HepG2 (cell line): ENCODE measurements around the gene NBPF11.
"Not testable (repeated sequence)": the region's sequence is repeated elsewhere in the genome, so short reads cannot be mapped to it uniquely, and the experiment has no call there.

Experiments
- CEBPB ChIP-seq: IDR thresholded peaks from 2 replicates; pipeline ENCODE4 v1.6.1; 2011; ENCODE audit warnings: low read depth, low read length, improper control_type of control experiment, borderline replicate concordance
- CREB1 ChIP-seq, 2 experiments: fragments of 450-650 bp in 1 of 2; IDR thresholded peaks; 2 replicates each; pipeline ENCODE4 v1.6.1; 2016 to 2017; ENCODE audit warnings: control low read depth in 1 of 2, mild to moderate bottlenecking in 1 of 2, missing compliant biosample characterization in 1 of 2, missing genetic modification characterization in 1 of 2
- GPN1 ChIP-seq: sonication (generic); formaldehyde crosslinking; IDR thresholded peaks from 2 replicates; pipeline ENCODE4 v1.5.1; 2020; ENCODE audit warnings: missing genetic modification reagents, borderline replicate concordance
- HDAC6 ChIP-seq: fragments of 200-600 bp; sonication (generic); IDR thresholded peaks from 2 replicates; pipeline ENCODE4 v1.7.0; 2017; ENCODE audit warnings: mild to moderate bottlenecking, antibody characterized with exemption, low read length, low read depth
- MAFK ChIP-seq, 2 experiments: IDR thresholded peaks in 1 of 2; conservative IDR thresholded peaks in 1 of 2; 2 replicates each; pipeline ENCODE4 v1.6.1; 2011; ENCODE audit warnings: improper control_type of control experiment in 2 of 2, low read length in 2 of 2
- POLR2AphosphoS2 ChIP-seq: IDR thresholded peaks from 2 replicates; pipeline ENCODE4 v1.6.1; 2011; ENCODE audit warnings: low read depth, low read length, improper control_type of control experiment
- SKIL ChIP-seq: sonication (generic); formaldehyde crosslinking; IDR thresholded peaks from 2 replicates; pipeline ENCODE4 v1.8.0; 2022; ENCODE audit warnings: missing genetic modification reagents, mild to moderate bottlenecking, moderate library complexity, borderline replicate concordance
- SMAD1 ChIP-seq: sonication (generic); formaldehyde crosslinking; IDR thresholded peaks from 2 replicates; pipeline ENCODE4 v1.4.0; 2020; ENCODE audit warnings: missing genetic modification reagents, low read depth, mild to moderate bottlenecking, borderline replicate concordance
- ZBTB4 ChIP-seq: sonication (generic); formaldehyde crosslinking; IDR thresholded peaks from 2 replicates; pipeline ENCODE4 v1.4.0; 2020; ENCODE audit warnings: missing genetic modification reagents, mild to moderate bottlenecking, borderline replicate concordance
- ZFP36 ChIP-seq: fragments of 150-350 bp; IDR thresholded peaks from 2 replicates; pipeline ENCODE4 v1.6.1; 2018; ENCODE audit warnings: borderline replicate concordance, low read length, low read depth; ENCODE audit not compliant: partially characterized antibody
- ZFX ChIP-seq: sonication (generic); formaldehyde crosslinking; IDR thresholded peaks from 2 replicates; pipeline ENCODE4 v1.4.0; 2020; ENCODE audit warnings: mild to moderate bottlenecking, low read depth, missing genetic modification reagents, moderate library complexity
- ZNF367 ChIP-seq: sonication (generic); formaldehyde crosslinking; IDR thresholded peaks from 2 replicates; pipeline ENCODE4 v1.4.0; 2020; ENCODE audit warnings: missing genetic modification reagents, borderline replicate concordance
- ZNF792 ChIP-seq: IDR thresholded peaks from 2 replicates; pipeline ENCODE4 v1.6.1; 2016
- TF ChIP-seq, protein P1 (sequence below): sonication (generic); formaldehyde crosslinking; IDR thresholded peaks from 2 replicates; pipeline ENCODE4 v1.5.0; 2020; ENCODE audit warnings: mild to moderate bottlenecking, missing genetic modification reagents, moderate library complexity

DNA sequence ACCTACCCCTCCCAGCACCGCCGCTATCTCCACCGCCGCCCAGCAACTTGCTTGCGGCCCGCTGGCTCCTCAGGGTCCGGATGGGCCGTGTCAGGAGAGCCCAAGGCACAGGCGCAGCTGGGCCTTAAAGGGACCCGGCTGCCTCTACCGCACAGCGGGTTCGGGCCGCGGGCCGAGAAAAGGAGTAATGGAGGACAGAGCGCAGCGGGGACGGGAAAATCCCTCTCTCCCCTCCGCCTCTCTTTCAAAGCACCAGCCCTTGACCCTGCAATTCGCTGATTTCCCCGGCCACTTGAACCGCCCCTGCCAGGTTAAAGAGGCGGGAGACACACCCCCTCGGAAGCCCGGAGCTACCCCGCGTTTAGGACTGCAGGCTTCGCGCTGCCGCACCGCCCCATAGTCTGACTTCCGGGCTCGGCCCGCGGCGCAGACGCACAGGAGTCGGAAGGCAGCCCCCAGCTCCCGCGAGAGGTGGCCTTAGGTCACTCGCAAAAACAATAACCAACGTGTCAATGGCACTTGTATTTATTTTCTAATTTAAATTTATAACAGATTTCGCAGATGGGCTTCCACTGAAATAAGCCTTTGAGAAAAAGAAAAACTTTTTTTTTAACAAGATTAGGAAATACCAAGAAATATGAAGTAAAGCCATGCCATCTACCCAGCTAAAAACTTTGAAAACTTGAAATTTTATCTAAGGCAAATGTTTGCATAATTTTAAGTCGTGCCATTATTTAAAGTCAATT lies at the start of gene NBPF11:
- not testable (repeated sequence) for TF ChIP-seq GPN1; ZNF792 (CRISPR knock-in tag); POLR2AphosphoS2; SMAD1; SKIL (CRISPR knock-in tag); ZBTB4 (CRISPR knock-in tag); HDAC6; MAFK (conservative IDR thresholded peaks at IDR 0.05 in 1 of 2, IDR thresholded peaks at IDR 0.05 in 1 of 2; ENCODE audit: low read length in 2 of 2); CEBPB; CREB1 (IDR thresholded peaks at IDR 0.05); CREB1 (CRISPR knock-in tag; IDR thresholded peaks at IDR 0.05); ZNF367 (CRISPR knock-in tag); ZFP36
- TF ChIP-seq ZFX = peak; percentile 68
- TF ChIP-seq, protein P1, sequence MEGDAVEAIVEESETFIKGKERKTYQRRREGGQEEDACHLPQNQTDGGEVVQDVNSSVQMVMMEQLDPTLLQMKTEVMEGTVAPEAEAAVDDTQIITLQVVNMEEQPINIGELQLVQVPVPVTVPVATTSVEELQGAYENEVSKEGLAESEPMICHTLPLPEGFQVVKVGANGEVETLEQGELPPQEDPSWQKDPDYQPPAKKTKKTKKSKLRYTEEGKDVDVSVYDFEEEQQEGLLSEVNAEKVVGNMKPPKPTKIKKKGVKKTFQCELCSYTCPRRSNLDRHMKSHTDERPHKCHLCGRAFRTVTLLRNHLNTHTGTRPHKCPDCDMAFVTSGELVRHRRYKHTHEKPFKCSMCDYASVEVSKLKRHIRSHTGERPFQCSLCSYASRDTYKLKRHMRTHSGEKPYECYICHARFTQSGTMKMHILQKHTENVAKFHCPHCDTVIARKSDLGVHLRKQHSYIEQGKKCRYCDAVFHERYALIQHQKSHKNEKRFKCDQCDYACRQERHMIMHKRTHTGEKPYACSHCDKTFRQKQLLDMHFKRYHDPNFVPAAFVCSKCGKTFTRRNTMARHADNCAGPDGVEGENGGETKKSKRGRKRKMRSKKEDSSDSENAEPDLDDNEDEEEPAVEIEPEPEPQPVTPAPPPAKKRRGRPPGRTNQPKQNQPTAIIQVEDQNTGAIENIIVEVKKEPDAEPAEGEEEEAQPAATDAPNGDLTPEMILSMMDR (CRISPR knock-in tag) = not testable (repeated sequence)
